Activated T-cell treated with anti-CD3 and anti-CD28 coated beads, Interleukin-2, amount 50 U/mL, for 48 hours (primary cell): ENCODE data around the gene POLR2H.
A peak's percentile ranks its signal among the peaks of the same experiment; 100 is the strongest.

Experiments used
- DNase-seq, 2 experiments: peaks; one replicate each; pipeline ENCODE4 v3.0.0-alpha.2; 2020

The POLR2H gene

GRCh38 chr3:184389935-184390528, 28.5 kb downstream of the POLR2H start:
- no peak for DNase-seq

- no peak for DNase-seq
Observed at GRCh38 chr3:184391266-184391665, 29.8 kb downstream of the POLR2H start.

- DNase-seq: no peak
Observed at GRCh38 chr3:184395320-184395660, 33.8 kb downstream of the POLR2H start.

- no peak for DNase-seq
Observed at GRCh38 chr3:184399410-184399809, 37.9 kb downstream of the POLR2H start.

- no peak for DNase-seq
Observed at GRCh38 chr3:184405075-184406030, 43.8 kb downstream of the POLR2H start.

GRCh38 chr3:184409331-184409926, 47.9 kb downstream of the POLR2H start:
- DNase-seq: no peak

GRCh38 chr3:184409946-184410500, 48.5 kb downstream of the POLR2H start:
- DNase-seq: no peak

- no peak for DNase-seq
Observed at GRCh38 chr3:184414418-184415202, 53.1 kb downstream of the POLR2H start.

GRCh38 chr3:184415203-184415490, 53.6 kb downstream of the POLR2H start:
- no peak for DNase-seq

- DNase-seq: peak; percentile 78 to 82
Observed at GRCh38 chr3:184417619-184418327, 56.3 kb downstream of the POLR2H start.
